Keratinocyte (primary cell): ENCODE data around the gene TNFSF8. TPM values are rescaled to one million over a fixed set of nuclear protein-coding genes. Genes with fewer than 3 reads are reported as not detected.

ENCODE experiments used
- DNase-seq: peaks from one replicate; pipeline ENCODE4 v3.0.0-alpha.2; 2011; ENCODE audit warnings: low read depth, missing footprints, low spot score
- FAIRE-seq: peaks from 2 replicates; lab custom pipeline; 2011; peaks lifted over from hg19 to GRCh38; lab: Jason Lieb, UNC
- H2AFZ ChIP-seq: 2 replicates; pipeline ENCODE4 v1.6.0; 2012; ENCODE audit warnings: low read length, control low read depth, inconsistent platforms; ENCODE audit not compliant: control insufficient read depth
- H3K27ac ChIP-seq: 2 replicates; pipeline ENCODE4 v1.5.1; 2011; ENCODE audit warnings: low read length; ENCODE audit not compliant: control insufficient read depth, insufficient read depth
- H3K27me3 ChIP-seq: 3 replicates; pipeline ENCODE4 v1.6.0; 2011; ENCODE audit warnings: low read length; ENCODE audit not compliant: control insufficient read depth, insufficient read depth; ENCODE audit errors: extremely low read depth
- H3K36me3 ChIP-seq, 2 experiments: 2 replicates in 1 of 2; 3 replicates in 1 of 2; pipeline ENCODE4 v1.5.1; 2011; ENCODE audit warnings: low read length in 2 of 2, mild to moderate bottlenecking in 1 of 2; ENCODE audit not compliant: control insufficient read depth in 2 of 2, insufficient read depth in 2 of 2; ENCODE audit errors: extremely low read depth in 1 of 2
- H3K4me1 ChIP-seq: 3 replicates; pipeline ENCODE4 v1.5.1; 2011; ENCODE audit warnings: low read length; ENCODE audit not compliant: control insufficient read depth, insufficient read depth; ENCODE audit errors: extremely low read depth
- H3K4me2 ChIP-seq: 3 replicates; pipeline ENCODE4 v1.6.0; 2011; ENCODE audit warnings: low read depth, low read length; ENCODE audit not compliant: control insufficient read depth, insufficient read depth; ENCODE audit errors: extremely low read depth
- H3K4me3 ChIP-seq, 3 experiments: fragments of 200-600 bp in 1 of 3; sonication (generic) in 1 of 3; 2 replicates in 2 of 3; 3 replicates in 1 of 3; pipeline ENCODE4 v1.5.1; 2011 to 2016; ENCODE audit warnings: low read length in 3 of 3, mild to moderate bottlenecking in 3 of 3, control low read depth in 2 of 3, inconsistent platforms in 1 of 3, low read depth in 1 of 3, mixed read lengths in 1 of 3, mixed run types in 1 of 3, moderate library complexity in 1 of 3; ENCODE audit not compliant: control insufficient read depth in 2 of 3, insufficient read depth in 2 of 3; ENCODE audit errors: extremely low read depth in 1 of 3
- H3K79me2 ChIP-seq: 2 replicates; pipeline ENCODE4 v1.6.0; 2012; ENCODE audit warnings: low read length; ENCODE audit not compliant: control insufficient read depth, insufficient read depth
- H3K9ac ChIP-seq: 3 replicates; pipeline ENCODE4 v1.6.0; 2011; ENCODE audit warnings: low read length; ENCODE audit not compliant: control insufficient read depth, insufficient read depth; ENCODE audit errors: extremely low read depth
- H3K9me1 ChIP-seq: 3 replicates; pipeline ENCODE4 v1.6.0; 2011; ENCODE audit warnings: low read length; ENCODE audit not compliant: control insufficient read depth, insufficient read depth; ENCODE audit errors: extremely low read depth
- H3K9me3 ChIP-seq: 2 replicates; pipeline ENCODE4 v1.5.1; 2012; ENCODE audit warnings: low read depth, low read length; ENCODE audit not compliant: control insufficient read depth
- H4K20me1 ChIP-seq: 3 replicates; pipeline ENCODE4 v1.6.0; 2011; ENCODE audit warnings: low read length; ENCODE audit not compliant: control insufficient read depth, insufficient read depth; ENCODE audit errors: extremely low read depth
- EZH2 ChIP-seq: IDR thresholded peaks from one replicate; pipeline ENCODE4 v1.6.1; 2012; ENCODE audit warnings: inconsistent platforms, mild to moderate bottlenecking, low read length, moderate library complexity
- dilution Hi-C: fragments of 300-500 bp; cut with MboI; formaldehyde crosslinking; loops from one replicate; pipeline ENCODE4 v1.7.0; 2020; ENCODE audit warnings: low sequenced_read_pairs; ENCODE audit not compliant: extremely low pct_ligation_motif_present
- polyA plus RNA-seq, 5 experiments: library from polyadenylated mRNA; depleted of rRNA in 3 of 5; stranded (reverse) in 3 of 5; stranded (forward) in 1 of 5; unstranded in 1 of 5; fragments of >200 nt; gene quantifications; 1 replicate in 1 of 5; 2 replicates in 3 of 5; 3 replicates in 1 of 5; pipeline versions ENCODE4 v1.2.1 to v1.2.3, GENCODE V29; 2011 to 2012; ENCODE audit warnings: missing spikeins in 2 of 5, low read depth in 1 of 5, low replicate concordance in 1 of 5
- TF ChIP-seq, protein P1 (sequence below), 3 experiments: IDR thresholded peaks in 1 of 3; conservative IDR thresholded peaks in 1 of 3; optimal IDR thresholded peaks in 1 of 3; 2 replicates in 2 of 3; 3 replicates in 1 of 3; pipeline versions ENCODE3 to v1.5.1; 2011; ENCODE audit warnings: low read length in 3 of 3, mild to moderate bottlenecking in 3 of 3, moderate library complexity in 2 of 3, control low read depth in 1 of 3, inconsistent platforms in 1 of 3; ENCODE audit not compliant: insufficient read depth in 2 of 3; ENCODE audit errors: extremely low read depth in 1 of 3

Gene TNFSF8
- polyA plus RNA-seq, 1 donor (not counting 4 experiments of a cell fraction or from before 2014, with no cell fraction given): not detected

- TF ChIP-seq, protein P1, sequence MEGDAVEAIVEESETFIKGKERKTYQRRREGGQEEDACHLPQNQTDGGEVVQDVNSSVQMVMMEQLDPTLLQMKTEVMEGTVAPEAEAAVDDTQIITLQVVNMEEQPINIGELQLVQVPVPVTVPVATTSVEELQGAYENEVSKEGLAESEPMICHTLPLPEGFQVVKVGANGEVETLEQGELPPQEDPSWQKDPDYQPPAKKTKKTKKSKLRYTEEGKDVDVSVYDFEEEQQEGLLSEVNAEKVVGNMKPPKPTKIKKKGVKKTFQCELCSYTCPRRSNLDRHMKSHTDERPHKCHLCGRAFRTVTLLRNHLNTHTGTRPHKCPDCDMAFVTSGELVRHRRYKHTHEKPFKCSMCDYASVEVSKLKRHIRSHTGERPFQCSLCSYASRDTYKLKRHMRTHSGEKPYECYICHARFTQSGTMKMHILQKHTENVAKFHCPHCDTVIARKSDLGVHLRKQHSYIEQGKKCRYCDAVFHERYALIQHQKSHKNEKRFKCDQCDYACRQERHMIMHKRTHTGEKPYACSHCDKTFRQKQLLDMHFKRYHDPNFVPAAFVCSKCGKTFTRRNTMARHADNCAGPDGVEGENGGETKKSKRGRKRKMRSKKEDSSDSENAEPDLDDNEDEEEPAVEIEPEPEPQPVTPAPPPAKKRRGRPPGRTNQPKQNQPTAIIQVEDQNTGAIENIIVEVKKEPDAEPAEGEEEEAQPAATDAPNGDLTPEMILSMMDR (optimal IDR thresholded peaks at IDR 0.05 in 1 of 3, IDR thresholded peaks at IDR 0.05 in 1 of 3, conservative IDR thresholded peaks at IDR 0.05 in 1 of 3; ENCODE audit: extremely low read depth in 1 of 3, insufficient read depth in 2 of 3, low read length in 3 of 3): no peak
- TF ChIP-seq EZH2: no peak
- Histone ChIP-seq H2AFZ (no peak overlapping the region), H3K4me1 (peaks cover 20% of the 10 kb centered on the region), H3K4me3 (no peak overlapping the region), H3K9me1 (no peaks in the 10 kb centered on the region), H3K27ac (no peak overlapping the region), H3K36me3 (no peaks in the 10 kb centered on the region), H3K79me2 (no peaks in the 10 kb centered on the region), H3K27me3 (no peaks in the 10 kb centered on the region), H4K20me1 (no peaks in the 10 kb centered on the region), H3K9me3 (no peaks in the 10 kb centered on the region), H3K9ac (no peak overlapping the region), H3K4me2 (no peak overlapping the region)
- dilution Hi-C loops: no loop called here
- FAIRE-seq (no peak), DNase-seq (no peak)
These were observed 30.4 kb downstream of the TNFSF8 start for GRCh38 chr9:114899995-114900394.

- Histone ChIP-seq H4K20me1 (no peaks in the 10 kb centered on the region), H3K9me1 (no peaks in the 10 kb centered on the region), H3K4me1 (peaks cover 25% of the 10 kb centered on the region), H3K9ac (no peak overlapping the region), H3K4me2 (no peak overlapping the region), H3K36me3 (no peaks in the 10 kb centered on the region), H3K27me3 (no peaks in the 10 kb centered on the region), H3K27ac (no peak overlapping the region), H3K4me3 (no peak overlapping the region), H2AFZ (no peak overlapping the region), H3K79me2 (no peaks in the 10 kb centered on the region), H3K9me3 (no peaks in the 10 kb centered on the region)
- no peak for FAIRE-seq
- TF ChIP-seq, protein P1 (optimal IDR thresholded peaks at IDR 0.05 in 1 of 3, IDR thresholded peaks at IDR 0.05 in 1 of 3, conservative IDR thresholded peaks at IDR 0.05 in 1 of 3; ENCODE audit: extremely low read depth in 1 of 3, insufficient read depth in 2 of 3, low read length in 3 of 3): no peak
- TF ChIP-seq EZH2: no peak
- dilution Hi-C loops: no loop called here
- no peak for DNase-seq
These were observed 30.9 kb downstream of the TNFSF8 start for GRCh38 chr9:114899461-114899860.
